ENCODE measurements around the gene RNU6-1. TPM values are rescaled to one million over a fixed set of nuclear protein-coding genes. Genes with fewer than 3 reads are reported as not detected.

RNU6-1 gene
- total and polyA plus RNA-seq, 9 donors: not detected

- Histone ChIP-seq H3K27me3 (no peaks in the 10 kb centered on the region), H3K4me1 (ENCODE audit: insufficient read depth) (no peaks in the 10 kb centered on the region), H3K9me3 (no peaks in the 10 kb centered on the region), H3K4me3 (no peak overlapping the region), H3K27ac (no peak overlapping the region), H3K36me3 (no peaks in the 10 kb centered on the region)
- intact Hi-C loops (cut with DNase I): no loop called here
- no peak for TF ChIP-seq EP300 (IDR thresholded peaks at IDR 0.05)
- no peak for TF ChIP-seq POLR2A (IDR thresholded peaks at IDR 0.05)
- TF ChIP-seq CTCF (IDR thresholded peaks at IDR 0.05): no peak
- WGBS, 3 donors: 66 to 79% (median 69%) methylated on average over 4 of the region's 4 CpGs
- no peak for DNase-seq
Measured at GRCh38 chr15:67850994-67851571, 11.2 kb upstream of the RNU6-1 start.

DNA sequence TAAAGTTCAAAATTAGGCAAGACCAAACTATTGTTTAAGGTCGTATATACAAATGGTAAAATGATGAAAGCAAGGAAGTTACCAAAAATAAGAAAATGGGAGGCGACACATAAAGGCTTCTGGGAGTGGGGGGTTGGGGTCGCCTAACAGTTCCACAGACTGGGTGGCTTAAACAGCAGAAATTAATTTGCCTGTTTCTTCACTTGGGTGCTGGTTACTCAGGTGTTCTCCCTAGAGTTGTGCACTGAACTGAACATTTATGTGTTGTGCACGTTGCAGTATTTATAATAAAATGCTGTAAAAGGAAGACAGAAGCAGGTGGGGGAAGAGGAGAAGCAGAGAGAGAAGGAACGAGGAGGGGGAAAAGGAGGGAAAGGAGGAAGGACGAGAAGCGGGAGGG is 10.5 kb upstream of the RNU6-1 start:
- H3K4me3 ChIP-seq: no peak overlapping the region
- H3K9me3 ChIP-seq: no peaks in the 10 kb centered on the region
- H3K36me3 ChIP-seq: no peaks in the 10 kb centered on the region
- WGBS, 3 donors: 54 to 63% (median 61%) methylated on average over 7 of the region's 7 CpGs
- intact Hi-C loops (cut with DNase I): no loop called here
- H3K4me1 ChIP-seq (ENCODE audit: insufficient read depth): no peaks in the 10 kb centered on the region
- DNase-seq: no peak
- TF ChIP-seq CTCF (IDR thresholded peaks at IDR 0.05) (no peak), POLR2A (IDR thresholded peaks at IDR 0.05) (no peak), EP300 (IDR thresholded peaks at IDR 0.05) (no peak)
- no peaks in the 10 kb centered on the region for H3K27me3 ChIP-seq
- H3K27ac ChIP-seq: no peak overlapping the region

GRCh38 chr15:67849538-67849937 is 9.7 kb upstream of the RNU6-1 start:
- Histone ChIP-seq H3K36me3 (no peaks in the 10 kb centered on the region), H3K4me3 (no peak overlapping the region), H3K4me1 (ENCODE audit: insufficient read depth) (no peaks in the 10 kb centered on the region), H3K27me3 (no peaks in the 10 kb centered on the region), H3K27ac (no peak overlapping the region), H3K9me3 (no peaks in the 10 kb centered on the region)
- TF ChIP-seq EP300 (IDR thresholded peaks at IDR 0.05): no peak
- no peak for DNase-seq
- WGBS, 3 donors: 96 to 98% (median 98%) methylated on average over 1 of the region's 1 CpG
- intact Hi-C loops (cut with DNase I): no loop called here

DNA sequence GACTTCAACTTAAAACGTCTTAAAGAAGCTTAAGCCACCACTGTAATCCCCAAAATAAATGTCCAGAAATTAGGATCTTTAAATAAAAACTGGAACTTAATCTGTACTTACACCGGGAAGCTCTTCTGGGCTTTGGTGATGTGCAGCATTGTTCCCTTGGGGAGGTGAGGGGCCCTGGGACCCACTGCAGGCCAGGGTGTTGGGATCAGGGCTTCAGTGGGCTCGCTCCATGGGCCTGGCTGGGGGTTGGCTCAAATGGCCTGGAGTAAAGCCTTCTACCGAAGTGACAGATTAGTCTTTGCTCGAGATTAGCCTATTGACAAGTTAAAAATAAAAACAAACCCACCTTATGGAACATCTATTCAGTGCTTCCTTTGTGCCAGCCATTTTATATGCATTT is 6.1 kb upstream of the RNU6-1 start:
- WGBS, 3 donors: 95 to 96% (median 95%) methylated on average over 5 of the region's 5 CpGs
- Histone ChIP-seq H3K4me3 (no peak overlapping the region), H3K4me1 (ENCODE audit: insufficient read depth) (peaks cover 14% of the 10 kb centered on the region), H3K27ac (no peak overlapping the region), H3K36me3 (no peaks in the 10 kb centered on the region), H3K9me3 (no peaks in the 10 kb centered on the region), H3K27me3 (no peaks in the 10 kb centered on the region)
- intact Hi-C loops (cut with DNase I): no loop called here
- TF ChIP-seq EP300 (IDR thresholded peaks at IDR 0.05): no peak
- no peak for TF ChIP-seq CTCF (IDR thresholded peaks at IDR 0.05)
- TF ChIP-seq POLR2A (IDR thresholded peaks at IDR 0.05): no peak
- DNase-seq: no peak

- Histone ChIP-seq H3K27ac (peak overlapping the region; percentile 28 to 44), H3K36me3 (no peaks in the 10 kb centered on the region), H3K9me3 (no peaks in the 10 kb centered on the region), H3K4me1 (ENCODE audit: insufficient read depth) (peaks cover 14% of the 10 kb centered on the region), H3K27me3 (no peaks in the 10 kb centered on the region), H3K4me3 (no peak overlapping the region)
- peak; percentile 59 to 85 (median 73) for DNase-seq
- WGBS, 3 donors: 14 to 21% (median 17%) methylated on average over 7 of the region's 7 CpGs
- intact Hi-C loops (cut with DNase I): no loop called here
- TF ChIP-seq POLR2A (IDR thresholded peaks at IDR 0.05): no peak
- TF ChIP-seq EP300 (IDR thresholded peaks at IDR 0.05): no peak
- TF ChIP-seq CTCF (IDR thresholded peaks at IDR 0.05): no peak
Measured at GRCh38 chr15:67843571-67844387, 3.9 kb upstream of the RNU6-1 start.

All from ovary (tissue), 9 donors.